LNCAP (cell line): Measurements from ENCODE around the gene SEPTIN8.

Source experiments
- CTCF ChIP-seq: fragments of 450-650 bp; IDR thresholded peaks from 2 replicates; pipeline ENCODE4 v1.5.1; 2017; ENCODE audit warnings: mild to moderate bottlenecking

SEPTIN8 gene

DNA sequence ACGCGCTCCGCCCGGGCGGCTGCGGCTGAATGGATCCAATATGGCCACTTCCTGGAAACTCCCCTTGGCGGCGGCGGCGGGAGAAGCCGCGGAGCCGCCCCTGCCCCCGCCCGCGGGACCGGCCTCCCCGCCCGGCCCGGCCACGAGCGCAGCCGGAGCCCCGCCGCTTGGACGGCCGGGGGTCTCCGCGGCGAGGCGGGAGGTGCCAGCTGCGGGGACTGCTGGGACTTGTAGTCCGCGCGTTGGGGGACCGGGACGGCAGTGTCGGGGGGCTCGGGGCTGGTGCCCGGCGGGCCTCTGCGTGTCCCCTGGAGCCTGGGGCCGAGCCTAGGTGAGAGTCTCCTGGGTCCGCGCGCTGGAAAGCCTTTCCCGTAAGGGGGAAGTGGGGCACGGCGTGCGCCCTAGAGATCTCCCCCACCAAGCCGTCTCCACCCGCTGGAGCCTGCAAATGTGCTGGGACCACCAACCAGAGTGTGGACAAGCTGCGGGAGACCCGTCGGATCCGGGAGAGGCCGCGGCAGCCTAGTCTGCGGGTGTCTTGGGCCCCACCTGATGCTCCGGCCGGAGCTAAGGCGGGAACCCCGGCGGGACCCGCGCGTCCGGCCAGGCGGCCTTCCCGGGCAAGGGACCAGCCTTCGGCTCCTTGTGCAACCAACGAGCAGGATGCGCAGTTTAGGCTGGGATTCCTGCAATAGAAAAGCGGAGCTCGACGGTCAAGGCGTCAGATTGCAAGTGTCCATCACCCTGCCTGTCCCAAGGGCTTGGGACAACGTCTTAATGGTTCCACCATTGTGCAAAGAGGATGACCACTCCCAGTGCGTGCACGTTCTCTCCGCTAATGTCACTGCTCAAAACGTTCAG lies at the start of gene SEPTIN8:
Gene SEPTIN8, minus strand, starts transcription at position 31 of the 861 bp plus-strand sequence. CDS start 102 bp downstream, outside the sequence.
- TF ChIP-seq CTCF = no peak

DNA sequence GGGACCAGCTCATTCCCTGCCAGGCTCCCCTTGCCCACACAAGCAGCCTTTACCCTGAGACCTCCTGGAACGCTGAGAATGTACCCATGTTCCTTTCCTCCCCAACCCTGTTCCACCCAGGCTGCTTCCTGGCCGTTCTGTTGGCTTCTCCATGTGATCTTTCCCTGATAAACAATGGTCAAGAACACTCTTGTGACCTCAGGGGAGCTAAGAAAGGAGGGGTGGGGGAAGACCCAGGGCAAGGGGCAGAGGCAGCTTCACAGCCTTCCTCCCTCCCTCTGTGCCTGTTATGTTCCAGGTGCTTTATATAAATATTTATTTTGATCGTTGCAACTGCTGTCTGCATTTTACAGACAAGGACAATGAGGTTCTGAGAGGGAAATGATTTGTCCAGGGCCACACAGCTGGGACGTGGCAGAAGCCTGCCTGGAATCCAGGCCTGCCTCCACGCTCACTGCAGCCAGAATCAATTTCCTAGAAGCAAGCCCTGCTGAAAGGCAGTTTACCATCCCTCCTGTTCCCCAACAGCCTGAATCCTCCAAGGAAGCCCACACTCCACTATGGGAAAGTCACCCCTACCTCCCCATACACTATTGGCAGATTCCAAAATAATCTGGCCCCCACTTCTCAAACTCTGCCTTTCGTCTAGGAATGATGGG lies 49.5 kb upstream of the SEPTIN8 start:
- TF ChIP-seq CTCF = no peak

GRCh38 chr5:132825834-132826391 lies 48.9 kb upstream of the SEPTIN8 start:
- no peak for TF ChIP-seq CTCF

DNA sequence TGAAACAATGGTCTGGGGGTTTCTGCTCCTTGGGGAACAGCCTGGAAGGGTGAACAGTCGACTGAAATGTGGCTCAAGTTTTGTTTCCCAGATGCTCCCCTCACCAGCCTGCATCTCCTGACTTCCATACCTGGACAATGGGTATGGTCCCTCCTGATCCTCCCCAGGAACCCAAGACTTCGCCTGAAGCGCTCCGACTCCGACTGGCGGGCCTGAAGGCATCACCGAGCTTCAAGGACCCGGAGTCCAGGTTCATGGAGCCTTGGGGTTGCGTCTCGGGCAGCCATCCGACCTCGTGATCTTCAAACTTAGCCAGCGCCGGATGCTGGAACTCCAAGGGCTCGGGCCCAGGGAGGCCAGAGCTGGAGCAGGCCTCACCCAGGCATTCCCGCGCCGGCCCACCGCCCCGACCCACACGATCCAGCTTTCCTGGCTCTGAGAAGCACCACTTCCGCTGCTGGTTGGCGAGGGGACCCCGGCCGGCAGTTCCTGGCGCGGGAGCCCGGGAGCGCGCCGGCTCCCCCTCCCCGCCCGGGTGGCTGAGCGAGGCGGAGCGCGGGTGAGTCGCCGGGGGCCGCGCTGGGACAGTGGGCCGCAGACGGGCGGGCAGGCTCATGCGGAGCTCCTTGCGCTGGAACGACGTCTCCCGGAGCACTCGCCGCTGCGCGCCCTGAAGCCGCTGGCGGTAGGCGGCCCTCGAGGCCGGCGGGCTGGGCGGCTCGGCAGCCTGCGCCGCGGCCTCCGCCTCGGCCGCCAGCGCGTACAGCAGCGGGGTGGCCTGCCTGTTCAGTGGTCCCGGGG lies 48.2 kb upstream of the SEPTIN8 start:
- TF ChIP-seq CTCF = no peak

- no peak for TF ChIP-seq CTCF
These were observed 47.4 kb upstream of the SEPTIN8 start for GRCh38 chr5:132824426-132824825.

DNA sequence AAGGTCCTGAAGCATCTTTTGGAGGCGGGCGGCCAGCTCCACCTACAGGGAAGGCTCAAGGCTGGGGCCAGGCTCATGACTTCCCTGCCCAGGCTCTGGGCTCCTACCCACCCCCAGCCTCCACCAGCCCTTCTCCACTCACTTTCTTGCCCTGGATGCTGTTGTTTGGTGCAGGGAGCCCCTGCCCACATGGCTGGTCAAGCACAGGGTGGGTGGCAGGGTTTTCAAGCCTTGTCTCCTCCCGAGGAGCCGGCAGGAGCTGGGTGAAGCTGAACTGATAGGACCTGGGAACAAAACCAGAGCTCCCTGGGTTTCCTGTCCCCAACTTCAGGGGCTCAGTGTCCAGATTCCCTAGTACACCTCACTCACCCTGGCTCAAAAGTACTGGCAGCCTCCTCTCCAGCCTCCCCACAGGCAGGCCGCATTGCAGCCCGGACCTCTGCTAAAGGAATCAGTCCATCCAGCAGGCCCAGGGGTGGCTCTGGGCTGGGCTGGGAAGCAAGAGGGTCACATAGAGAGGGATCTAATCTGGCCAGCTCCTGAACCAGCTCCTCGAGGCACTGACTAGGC lies 46.5 kb upstream of the SEPTIN8 start:
- no peak for TF ChIP-seq CTCF
